Middle frontal gyrus (tissue), 1 donor: ENCODE measurements around the gene PLEKHG1.

Source experiments
- DNase-seq: peaks from one replicate; pipeline ENCODE4 v3.0.0-alpha.2; 2015; ENCODE audit warnings: low spot score; ENCODE audit errors: extremely low spot score

PLEKHG1 gene

DNA sequence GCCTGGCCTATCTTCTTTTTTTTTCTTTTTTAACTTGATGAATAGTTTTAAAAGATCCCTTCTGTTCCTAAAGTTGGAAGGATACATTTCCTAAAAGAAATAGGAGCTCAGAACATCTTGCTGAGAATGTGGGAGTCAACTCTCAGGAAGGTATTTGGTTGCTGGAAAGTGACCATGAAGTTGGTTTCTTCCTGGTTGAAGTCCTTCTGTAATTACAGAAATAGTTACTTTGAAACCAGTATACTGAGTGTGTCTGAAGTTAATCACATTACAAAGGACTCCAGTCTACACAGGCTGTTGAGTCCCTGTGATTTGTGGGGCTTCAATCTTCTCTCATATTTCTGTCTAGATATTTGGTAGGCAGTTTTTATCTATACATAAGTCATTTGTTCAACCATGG lies 9.8 kb upstream of the PLEKHG1 start:
- DNase-seq, result no peak

DNA sequence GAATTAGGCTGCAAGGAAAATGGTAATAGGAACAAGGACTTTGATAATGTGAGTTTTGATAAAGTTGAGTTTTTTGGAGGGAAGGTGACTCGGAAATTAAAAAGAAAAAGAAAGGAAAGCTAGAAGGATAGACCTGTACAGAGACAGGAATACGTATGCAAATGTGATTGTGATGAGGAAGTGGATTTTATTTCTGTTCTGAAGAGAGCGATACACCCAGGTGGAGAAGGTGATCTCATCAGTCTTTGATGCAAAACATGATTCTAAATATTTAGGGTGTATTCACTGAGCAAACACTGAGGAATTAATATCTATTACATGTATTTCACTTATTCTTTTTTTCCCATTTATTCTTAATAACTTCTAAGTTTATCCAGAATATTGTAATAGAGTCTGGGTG lies 9.2 kb upstream of the PLEKHG1 start:
- DNase-seq, result no peak

DNA sequence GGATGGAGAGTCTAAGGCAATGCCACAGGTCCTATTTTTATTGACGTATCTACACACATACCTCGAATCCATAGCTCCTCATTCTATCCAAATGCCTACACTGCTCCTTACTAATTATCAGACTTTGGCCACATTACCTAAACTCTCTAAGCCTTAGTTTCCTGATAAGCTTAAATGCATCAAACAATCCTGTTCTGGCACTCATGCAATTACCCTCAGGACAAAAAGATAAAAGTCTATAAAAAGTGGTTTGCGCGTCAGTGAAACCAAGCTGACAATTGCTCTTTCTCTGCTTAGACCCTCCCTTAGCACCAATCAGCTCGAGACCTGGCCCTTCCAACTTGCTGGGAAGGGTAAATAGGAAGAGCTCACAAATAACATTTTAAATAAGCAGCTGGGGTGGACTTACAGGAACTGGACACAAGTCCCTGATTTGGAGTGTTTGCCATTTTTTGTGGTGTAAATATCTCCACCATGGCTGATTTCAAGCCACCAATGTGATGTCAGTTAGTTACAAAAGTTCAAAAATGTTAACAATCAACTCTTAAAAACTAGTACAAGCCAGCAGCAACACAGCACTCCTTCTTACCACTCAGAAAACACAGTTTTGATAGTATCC lies 7.2 kb upstream of the PLEKHG1 start:
- DNase-seq, result no peak

DNA sequence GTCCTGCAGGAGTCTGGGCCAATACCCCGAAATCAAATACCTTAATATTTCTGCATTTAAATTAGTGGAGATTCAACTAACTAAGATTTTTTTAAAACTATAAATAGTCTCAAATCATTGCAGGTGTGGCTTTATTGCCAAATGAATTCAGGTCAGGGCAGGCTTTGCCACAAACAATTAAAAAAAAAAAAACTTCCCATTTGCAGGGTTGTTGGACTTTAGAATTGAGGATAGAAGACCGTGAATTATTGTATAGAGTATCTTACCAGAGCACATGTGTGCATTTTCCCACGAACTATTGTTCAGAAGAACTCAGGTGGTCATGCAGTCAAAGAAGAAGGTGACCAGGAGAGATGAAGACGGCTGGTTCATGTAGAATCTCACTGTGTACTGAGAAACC lies 6.6 kb upstream of the PLEKHG1 start:
- no peak for DNase-seq

DNA sequence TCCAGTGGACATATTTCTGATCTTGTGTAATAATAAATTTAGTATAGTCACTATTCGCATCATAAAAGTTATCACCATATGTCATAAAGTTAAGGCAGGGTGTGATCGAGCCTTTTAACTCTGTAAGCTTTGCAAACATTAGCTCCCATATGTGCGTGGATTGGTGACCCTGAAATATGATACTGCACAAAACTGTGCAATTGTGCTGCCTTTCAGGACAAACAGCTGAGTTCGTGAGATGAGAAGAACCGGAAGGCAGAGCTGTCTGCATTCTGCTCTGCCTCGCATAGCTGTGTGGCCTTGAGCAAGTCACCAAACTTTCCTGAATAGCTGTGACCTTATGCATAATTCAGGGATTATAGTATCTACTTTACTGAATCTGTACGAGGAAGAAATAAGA lies 3.2 kb upstream of the PLEKHG1 start:
- no peak for DNase-seq

DNA sequence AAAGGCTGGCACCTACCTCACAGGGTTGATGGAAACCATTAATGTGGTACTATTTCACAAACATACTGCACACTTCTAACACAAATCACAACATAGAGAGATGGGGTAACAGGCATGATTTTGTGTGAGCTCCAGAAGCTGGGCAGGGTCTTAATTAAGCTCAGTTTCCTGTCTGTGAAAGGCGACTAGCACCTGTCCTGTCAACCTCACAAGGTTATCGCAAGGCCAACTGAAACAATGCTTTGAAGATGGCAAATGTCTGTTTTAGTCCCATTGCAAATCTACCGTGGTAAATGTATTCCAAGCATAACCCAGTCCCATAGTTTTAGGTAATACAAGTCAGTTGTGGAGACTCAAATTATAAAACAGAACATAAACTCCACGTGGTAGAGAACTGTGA lies 1.3 kb upstream of the PLEKHG1 start:
- no peak for DNase-seq

DNA sequence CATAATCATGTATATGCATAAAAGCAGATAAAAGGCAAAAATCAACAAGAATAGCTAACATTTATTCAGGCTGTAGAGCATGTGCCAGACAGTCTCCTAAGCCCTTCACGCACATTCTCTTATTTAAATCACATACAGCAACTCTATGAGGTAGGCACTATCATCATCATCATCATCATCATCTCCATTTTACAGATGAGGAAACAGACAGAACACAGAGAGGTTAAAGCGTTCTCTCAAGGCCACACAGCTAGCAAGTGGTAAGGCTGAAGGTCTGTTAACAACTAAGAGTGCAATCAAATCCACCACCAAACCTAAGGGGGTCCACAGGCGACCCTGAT lies 857 bp upstream of the PLEKHG1 start:
- no peak for DNase-seq

DNA sequence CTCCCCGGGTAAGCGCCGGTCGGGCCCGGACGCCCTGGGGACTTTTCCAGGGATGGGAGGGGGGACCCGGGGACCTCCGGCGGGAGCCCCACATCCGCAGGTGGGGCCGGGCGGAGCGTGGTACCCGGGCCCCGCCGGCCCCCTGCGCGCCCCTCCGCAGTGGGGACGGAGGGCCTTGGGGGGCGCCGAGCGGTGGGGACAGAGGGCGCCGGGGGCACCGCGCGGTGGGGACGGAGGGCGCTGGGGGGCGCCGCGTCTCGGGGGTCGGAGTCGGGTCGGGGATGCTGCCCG lies 270 bp downstream of the PLEKHG1 start:
- DNase-seq, result no peak

DNA sequence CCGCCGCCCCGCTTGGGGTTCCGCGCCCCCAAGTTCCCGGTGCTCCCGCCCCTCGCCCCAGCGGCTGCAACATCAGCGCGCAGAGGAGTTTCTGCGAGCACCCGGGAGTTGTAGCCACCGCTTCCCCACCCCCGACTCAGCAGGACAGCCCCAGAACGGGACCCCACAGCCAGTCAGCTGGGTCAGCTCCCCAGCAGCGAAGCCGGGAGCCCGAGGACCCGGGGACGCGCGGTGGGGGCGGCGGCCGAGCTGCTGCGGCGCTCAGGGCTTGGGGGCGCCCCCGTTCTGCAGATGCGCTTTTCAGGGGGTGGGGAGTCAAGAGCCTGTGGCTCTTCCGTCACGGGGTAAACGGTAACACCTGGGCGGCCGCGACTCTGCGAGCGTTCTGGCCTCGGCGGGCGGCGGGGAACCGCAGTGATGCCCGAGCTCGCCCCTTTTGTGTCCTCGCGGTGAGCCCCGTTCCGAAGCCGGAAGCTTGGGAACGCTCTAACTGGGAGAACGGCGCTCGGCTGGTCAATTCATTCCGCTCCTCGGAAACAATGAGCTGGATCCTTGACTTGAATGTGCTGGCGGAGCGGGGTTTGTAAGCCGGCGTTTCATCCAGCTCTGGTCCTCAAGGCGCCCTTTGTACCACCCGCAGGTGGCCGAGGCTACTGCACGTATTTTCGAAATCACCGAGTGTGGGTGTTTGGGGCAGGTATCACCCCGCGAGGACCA lies 774 bp downstream of the PLEKHG1 start:
- no peak for DNase-seq

DNA sequence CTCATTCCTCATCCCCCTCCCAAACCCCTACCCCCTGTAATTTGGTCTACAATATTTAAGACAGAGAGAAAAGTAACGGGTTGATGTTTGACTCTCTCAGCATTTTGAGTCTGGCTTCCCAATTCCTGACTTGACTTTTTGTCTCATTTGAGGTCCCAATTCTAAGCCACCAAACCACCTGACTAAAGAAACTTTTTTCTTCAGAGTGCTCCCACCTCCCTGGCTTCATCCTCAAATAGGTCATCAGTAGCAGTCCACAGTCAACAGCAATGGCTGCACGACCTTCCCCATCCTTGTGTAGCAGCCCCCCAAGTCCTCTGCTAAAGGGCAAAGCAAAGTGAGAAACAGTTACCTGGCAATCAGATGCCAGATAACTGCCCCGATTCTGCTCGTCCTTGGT lies 1.8 kb downstream of the PLEKHG1 start:
- DNase-seq, result no peak

DNA sequence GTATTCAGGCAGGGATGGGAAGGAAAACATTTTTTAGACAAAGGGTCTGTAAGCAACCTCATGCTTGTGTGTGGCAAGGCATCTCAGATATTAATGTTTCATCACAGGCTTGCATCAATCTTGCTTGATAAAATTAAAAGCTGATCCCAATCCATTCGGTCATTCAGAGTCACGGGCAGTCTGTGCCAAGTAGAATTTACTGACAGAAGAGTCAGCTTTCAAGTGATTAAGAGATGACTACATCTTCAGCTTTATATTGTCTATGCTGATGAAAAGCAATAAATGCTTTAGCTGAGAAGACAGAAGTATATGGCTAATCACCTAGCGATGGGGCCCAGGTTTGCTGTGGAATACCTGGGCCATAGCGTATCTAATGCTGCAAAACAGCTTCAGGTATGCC lies 3.5 kb downstream of the PLEKHG1 start:
- no peak for DNase-seq

DNA sequence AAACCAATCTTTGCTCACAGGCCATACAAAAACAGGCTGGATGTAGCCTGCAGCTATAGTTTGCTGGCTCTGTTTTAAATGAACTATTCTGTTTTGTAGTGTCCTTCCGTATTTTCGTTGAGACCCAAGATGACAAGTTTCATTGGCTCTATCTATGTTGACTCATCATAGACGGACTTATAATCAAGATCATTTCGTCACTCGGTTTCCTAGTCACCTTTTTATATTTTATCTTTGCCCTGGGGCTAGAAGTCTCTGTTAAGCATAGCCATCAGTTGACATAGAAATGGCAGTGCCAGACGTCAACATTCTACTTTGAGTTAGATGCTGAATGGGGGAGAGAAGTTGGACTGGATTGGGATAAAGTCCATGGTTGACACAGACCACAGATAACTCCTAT lies 4.8 kb downstream of the PLEKHG1 start:
- no peak for DNase-seq

DNA sequence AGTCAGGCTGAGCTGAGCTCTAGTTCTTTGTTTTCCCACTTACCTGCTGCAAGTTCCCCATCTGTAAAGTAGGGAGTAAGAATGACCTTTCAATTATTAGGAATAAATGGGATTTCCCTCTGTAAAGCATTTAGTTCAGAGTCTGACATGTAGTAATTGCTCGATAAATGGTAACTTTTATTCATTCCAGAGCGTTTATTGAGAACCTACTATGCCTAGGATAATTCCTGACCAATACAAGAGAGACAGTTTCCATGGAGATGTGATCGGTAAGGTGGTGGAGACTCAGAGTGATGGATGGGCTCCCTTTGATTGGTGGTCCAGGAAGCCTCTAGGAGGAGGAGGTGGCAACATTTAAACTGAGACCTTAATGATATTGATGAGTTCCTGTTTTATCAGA lies 5.6 kb downstream of the PLEKHG1 start:
- no peak for DNase-seq

DNA sequence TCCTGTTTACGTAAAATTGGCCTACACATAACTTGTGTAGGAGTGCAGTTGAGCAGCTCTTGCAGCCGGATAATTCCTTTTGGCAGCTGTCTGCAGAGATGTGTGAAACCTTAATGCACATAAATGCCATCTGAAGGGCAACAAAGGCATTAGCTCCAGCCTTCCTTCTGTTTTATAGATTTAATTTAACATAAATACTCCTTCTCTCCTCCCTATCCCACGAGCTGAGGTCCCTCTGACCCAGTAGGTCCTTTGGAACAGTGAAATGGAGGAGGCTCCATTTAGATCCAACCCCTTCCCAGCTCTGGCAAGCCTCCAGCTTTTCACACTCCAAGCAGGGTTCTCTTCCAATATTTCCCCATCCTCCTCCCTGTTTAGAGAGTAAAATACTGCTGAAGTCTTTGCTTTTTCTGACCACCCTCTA lies 6.5 kb downstream of the PLEKHG1 start:
- no peak for DNase-seq

DNA sequence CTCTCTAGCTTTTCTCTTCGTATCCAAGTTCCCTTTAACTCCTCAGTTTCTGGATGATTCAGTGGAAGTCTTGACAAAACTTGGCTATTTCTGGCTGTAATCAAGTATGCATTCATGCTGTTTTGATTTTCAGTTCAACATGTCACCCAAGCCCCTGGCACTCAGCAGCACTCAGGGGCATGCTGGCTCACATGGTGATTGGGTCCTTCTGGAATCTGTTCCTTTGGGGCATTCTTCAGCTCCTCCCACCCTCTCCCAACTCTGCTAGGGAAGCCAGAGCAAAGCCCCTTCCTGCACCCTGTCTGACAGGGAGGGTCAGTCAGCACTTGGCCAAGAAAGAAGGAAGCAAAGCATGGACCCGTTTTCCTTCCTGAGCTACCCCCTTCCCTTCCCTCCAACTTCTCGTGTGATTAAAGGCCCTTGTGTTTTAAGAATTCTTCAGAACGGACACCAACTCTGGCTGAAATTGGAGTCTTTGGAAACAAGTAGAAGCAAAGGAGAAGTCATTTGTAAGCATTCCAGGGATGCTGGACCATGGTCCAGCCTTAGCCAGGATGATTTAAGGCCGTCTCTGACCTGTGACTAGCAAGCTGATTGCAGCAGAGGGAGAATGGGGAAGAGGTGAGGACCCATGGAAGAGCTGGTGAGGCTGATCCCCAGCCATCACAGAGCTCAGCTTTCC lies 7.1 kb downstream of the PLEKHG1 start:
- DNase-seq, result no peak

DNA sequence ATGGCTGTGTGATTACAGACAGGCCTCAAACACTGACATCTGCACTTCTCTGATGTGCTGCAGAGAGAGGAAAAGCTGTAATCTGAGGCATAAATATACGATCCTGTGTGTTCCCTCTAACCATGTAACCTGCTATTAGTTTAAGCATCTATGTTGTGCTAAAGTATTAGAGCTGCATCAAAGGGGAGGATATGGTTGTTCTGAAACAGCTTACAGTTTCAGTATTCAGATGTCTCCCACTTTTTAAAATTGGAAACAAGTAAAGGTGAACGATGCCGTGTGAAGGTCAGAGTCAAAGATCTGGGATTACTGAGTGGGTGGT lies 7.6 kb downstream of the PLEKHG1 start:
- no peak for DNase-seq

DNA sequence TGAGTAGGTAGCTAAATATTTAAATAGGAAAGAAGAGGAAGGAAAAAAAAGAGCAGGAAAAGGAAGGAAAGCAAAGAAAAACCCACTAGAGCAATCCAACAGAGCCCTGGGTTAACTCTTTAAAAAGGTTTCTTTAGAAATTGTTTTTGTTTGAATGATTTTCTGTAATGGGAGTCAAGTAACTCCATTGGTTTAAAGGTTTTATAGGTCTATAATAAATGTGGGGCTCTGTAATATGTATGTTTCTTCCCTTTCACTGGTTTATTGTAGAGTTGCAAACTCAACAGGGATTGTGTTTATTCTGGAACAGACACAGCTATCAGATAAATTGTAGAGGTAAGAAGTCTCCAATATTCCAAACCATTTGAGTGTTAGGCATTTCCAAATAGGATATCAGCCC lies 10.9 kb downstream of the PLEKHG1 start:
- no peak for DNase-seq

DNA sequence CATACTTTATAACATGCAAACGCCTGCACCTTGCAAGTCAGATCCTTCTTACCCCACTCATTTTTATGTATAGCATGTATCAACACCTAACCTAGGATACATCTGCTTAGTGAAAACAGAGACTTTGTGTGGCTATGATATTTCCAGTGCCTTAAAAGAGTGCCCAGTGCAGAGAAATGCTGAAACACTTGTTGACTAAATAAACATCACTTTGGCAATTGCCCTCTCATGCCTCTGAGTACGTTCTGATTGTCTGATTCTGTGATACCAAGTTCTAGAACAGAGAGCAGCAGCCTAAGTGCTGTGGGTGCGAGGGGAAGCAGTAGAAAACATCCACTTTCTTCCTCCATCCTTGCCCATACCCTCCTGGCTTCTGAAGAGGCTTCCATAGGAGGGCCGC lies 13.6 kb downstream of the PLEKHG1 start:
- no peak for DNase-seq

DNA sequence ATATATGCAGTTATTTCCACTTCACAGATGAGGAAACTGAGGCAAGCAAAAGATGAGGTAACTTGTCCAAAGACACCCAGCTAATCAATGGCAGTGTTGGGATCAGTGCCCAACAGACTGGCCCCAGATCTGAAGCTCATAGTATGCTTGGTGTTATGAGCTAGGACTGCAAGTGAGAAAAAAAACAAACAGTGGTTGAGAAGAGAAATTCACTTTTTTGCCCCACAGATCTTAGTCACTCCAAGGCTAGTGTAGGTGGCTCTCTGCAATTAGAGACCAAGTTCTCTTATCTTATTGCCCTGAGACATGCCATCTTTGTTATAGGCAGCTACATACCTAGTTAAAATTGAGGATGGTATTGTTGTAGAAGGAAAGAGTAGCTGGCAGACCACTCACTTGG lies 16.3 kb downstream of the PLEKHG1 start:
- no peak for DNase-seq

DNA sequence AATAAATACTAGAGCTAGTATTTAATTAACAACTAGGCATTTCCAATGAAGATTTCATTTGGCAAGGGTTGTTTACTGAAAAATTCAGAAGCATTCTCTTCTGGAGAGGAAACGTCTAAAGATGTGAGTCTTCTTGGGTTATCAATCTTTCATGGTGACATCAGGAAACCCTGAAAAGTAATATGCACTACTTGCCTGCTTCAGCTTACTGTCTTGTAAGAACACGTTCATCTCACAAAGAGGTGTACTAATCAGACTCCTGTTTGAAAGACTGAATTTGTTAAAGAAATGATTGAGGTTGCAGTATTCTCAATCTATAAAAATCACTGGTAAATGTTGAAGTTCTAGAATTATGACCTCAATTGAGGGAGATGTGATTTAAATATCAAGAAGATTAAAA lies 16.9 kb downstream of the PLEKHG1 start:
- no peak for DNase-seq

DNA sequence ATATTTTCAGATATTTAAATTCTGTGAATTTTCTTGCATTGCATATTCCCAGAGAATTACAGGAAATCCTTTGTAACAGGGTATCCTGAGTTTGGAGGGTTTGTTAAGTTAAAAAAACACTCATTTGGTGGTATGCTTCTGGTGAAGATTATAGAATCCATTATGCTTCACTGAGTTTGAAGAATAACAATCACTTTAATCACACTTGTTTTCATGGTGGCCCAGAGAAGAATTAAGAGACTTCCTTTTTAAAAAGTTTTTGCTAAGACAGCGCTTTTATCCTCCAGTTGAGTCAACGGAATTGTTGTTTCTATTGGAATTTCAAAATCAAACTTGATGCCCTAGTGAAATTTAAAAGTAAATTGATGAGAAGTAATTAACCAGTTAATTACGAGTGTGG lies 17.4 kb downstream of the PLEKHG1 start:
- no peak for DNase-seq

DNA sequence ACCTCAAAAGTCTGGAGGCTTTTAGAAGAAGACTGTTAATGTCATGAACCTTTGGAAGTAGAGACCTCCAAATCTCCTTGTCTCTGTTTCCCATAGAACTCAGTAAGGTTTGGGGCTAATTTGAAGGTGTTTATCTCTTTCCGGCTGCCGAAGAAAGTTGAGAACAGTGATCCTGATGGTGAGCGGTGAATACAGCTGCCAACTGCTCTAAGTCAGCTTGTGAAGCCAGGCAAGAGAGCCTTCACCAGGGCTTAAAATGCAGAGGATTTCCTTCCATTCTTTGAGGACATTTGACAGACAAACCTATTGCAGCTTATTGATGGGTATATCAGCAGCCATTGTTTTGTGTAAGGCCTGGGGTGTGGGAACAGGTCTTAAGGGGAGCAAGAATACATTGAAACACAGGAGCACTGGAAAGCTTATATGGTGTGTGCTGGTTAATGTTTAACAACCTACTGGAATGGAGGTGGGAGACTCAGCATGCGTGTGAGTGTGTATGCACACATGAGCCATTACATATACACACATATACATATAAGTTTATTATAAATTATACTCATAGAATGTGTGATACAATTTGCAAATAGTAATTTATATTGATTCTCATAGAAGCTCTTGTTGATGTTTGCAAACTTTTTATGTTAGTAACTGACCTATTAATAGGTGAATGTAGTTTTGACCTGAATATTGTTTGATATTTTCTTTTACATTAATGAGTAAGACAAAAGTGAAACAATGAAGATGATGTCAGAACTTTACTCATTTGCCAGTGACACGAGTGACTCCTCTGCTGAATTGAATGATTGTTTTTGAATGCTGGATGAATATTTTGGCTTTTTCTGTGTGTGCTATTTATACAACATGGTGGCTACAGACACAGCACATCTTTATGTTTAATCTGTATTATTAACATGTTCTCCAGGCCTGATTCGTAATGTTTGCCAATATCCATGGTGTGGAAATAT lies 18.1 kb downstream of the PLEKHG1 start:
- DNase-seq, result no peak
